ENCODE data around the gene MPP4. TPM values are rescaled to one million over a fixed set of nuclear protein-coding genes. Genes with fewer than 3 reads are reported as not detected.

MPP4 gene
- polyA plus RNA-seq, 1 experiment: 3.8 TPM

DNA sequence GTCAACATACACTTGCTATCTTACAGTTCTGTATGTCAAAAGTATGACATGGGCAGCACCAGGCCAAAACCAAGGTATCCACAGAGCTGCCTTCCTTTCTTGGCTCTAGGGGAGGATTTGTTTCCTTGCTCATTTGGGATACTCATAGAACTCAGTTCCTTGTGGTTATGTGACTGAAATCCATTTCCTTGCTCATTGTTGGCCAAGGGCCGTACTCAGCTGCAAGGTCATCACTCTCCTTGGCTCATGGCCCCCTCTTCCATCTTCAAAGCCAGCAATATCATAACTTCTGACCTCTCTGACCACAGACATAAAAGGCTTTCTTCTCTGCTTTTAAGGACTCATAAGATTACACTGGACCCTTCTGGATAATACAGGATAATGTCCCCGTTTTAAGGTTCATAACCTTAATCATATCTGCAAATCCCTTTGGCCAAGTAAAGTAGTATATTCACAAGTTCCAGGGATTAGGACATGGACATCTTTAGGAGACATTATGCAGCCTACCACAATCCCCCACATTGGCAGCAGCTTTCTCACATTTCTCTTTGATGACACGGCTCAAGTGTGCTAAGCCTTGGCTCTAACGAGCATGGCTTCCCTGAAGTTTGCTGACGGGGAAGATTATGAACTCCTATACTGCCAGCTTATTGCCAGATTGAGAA is 76.0 kb downstream of the MPP4 start:
- no peak for DNase-seq (ENCODE audit: low read depth)
- Histone ChIP-seq H3K36me3 (ENCODE audit: control insufficient read depth, insufficient read depth, low read length) (no peaks in the 10 kb centered on the region; the same call in 1 of the 2 replicates), H3K27me3 (ENCODE audit: control insufficient read depth, insufficient read depth, low read length) (no peaks in the 10 kb centered on the region), H3K4me3 (ENCODE audit: low read depth, low read length) (no peak overlapping the region)
- CTCF ChIA-PET: interaction anchor here (0.7 to 1.7 kb wide), 7 partner anchors 9 to 390 kb away, joined by 3 to 4 read pairs (median 3); no protein-coding TSS in a partner anchor
- TF ChIP-seq, protein P1, sequence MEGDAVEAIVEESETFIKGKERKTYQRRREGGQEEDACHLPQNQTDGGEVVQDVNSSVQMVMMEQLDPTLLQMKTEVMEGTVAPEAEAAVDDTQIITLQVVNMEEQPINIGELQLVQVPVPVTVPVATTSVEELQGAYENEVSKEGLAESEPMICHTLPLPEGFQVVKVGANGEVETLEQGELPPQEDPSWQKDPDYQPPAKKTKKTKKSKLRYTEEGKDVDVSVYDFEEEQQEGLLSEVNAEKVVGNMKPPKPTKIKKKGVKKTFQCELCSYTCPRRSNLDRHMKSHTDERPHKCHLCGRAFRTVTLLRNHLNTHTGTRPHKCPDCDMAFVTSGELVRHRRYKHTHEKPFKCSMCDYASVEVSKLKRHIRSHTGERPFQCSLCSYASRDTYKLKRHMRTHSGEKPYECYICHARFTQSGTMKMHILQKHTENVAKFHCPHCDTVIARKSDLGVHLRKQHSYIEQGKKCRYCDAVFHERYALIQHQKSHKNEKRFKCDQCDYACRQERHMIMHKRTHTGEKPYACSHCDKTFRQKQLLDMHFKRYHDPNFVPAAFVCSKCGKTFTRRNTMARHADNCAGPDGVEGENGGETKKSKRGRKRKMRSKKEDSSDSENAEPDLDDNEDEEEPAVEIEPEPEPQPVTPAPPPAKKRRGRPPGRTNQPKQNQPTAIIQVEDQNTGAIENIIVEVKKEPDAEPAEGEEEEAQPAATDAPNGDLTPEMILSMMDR (IDR thresholded peaks at IDR 0.05; ENCODE audit: insufficient read depth, low read depth, low read length): no peak
- POLR2A ChIA-PET: no interaction called here

DNA sequence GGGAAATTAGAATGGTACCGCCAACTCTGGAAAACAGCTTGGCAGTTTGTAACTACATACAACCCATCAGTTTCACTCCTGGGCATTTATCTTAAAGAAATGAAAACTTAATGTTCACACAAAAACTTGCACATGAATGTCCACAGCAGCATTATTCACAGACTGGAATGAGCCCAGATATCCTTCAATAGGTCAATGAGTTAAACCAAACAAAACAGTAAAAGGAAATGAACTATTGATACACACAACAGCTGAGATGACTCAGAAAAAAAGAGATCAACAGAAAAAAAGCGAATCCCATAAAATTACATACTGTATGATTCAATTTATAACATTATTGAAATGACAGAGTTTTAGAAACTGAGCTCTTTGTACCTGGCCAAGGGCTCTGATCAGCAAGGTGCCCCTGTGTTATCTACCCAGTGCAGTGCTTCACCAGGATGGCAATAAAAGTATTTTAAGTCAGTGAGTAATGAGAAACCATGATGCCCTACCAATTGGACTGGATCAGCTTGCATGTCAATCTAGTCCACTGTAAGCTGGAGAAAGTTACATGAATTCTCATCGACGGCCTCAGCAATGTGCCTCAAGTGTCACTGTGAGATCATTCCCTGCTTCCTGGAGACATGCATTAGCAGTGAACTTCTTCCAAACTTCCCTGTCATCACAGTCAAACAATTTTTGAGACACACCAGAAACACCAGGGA is 77.0 kb downstream of the MPP4 start:
- ChIA-PET POLR2A (no interaction called here), CTCF (interaction anchor here (1.2 to 1.6 kb wide), 2 partner anchors 10 to 21 kb away, joined by 3 to 4 read pairs; no protein-coding TSS in a partner anchor)
- DNase-seq (ENCODE audit: low read depth): no peak
- TF ChIP-seq, protein P1 (IDR thresholded peaks at IDR 0.05; ENCODE audit: insufficient read depth, low read depth, low read length): no peak
- no peak overlapping the region for H3K4me3 ChIP-seq (ENCODE audit: low read depth, low read length)
- no peaks in the 10 kb centered on the region for H3K36me3 ChIP-seq (ENCODE audit: control insufficient read depth, insufficient read depth, low read length)
- no peaks in the 10 kb centered on the region for H3K27me3 ChIP-seq (ENCODE audit: control insufficient read depth, insufficient read depth, low read length)

DNA sequence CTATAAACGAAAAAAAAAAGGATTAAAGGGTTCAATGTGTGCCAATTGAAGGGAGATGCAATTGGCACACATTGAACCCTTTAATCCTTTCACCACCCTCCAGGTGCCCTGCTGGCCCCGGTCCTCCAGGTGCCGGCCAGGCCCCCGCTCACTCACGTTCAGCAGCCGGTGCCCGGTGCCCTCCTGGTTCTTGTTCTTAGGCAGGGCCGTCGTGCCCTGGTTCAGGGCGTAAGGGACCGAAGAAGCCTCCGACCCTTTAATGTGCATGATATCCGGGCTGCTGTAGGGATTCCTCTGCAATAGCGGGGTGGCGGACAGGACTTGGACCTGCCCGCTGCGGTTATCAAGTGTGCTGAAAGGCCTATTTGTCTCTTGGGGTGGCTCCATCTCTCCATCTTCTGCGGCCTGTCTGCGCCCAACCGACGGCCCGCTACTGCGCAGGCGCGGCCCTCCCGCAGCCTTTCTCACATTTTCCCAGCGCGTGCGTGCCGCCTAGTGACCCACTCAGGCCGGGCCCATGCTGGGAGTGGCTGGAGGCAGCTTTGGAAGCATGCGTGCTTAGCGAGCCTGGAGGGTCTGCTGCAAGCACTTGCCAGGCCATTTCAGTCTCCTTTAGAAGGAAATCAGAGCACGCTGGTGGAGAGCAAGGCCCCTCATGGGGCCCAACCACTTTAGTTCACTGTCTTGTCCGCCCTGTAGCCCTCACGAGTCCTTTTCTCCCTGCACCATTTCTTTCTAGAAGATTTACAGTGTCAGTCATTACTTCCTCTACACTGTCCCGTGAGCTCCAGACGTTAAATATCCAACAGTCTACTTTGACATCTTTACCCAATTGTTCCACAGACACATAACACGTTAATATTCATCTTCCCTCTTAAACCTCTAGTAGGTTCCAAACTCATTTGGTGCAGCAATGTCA is 79.4 kb downstream of the MPP4 start:
- DNase-seq (ENCODE audit: low read depth): no peak

DNA sequence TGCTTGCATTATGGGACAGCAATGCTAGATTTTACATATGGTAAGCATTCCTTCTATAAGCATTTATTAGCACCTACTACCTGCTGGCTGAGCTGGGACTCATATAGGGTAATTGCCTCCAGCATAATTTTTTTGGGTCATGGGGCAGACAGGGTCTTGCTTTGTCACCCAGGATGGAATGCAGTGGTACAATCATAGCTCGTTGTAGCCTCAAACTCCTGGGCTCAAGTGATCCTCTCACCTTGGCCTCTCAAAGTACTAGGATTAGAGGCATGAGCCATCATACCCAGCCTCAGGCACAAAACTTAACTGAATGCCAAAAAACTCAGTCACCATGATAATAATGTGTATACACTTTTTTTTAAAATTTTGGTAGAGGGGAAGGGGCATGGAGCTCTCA is 90.4 kb downstream of the MPP4 start:
- DNase-seq (ENCODE audit: low read depth): no peak
- Histone ChIP-seq H3K4me3 (ENCODE audit: low read depth, low read length) (no peak overlapping the region), H3K36me3 (ENCODE audit: control insufficient read depth, insufficient read depth, low read length) (no peaks in the 10 kb centered on the region), H3K27me3 (ENCODE audit: control insufficient read depth, insufficient read depth, low read length) (no peaks in the 10 kb centered on the region)
- ChIA-PET CTCF (no interaction called here), POLR2A (no interaction called here)
- TF ChIP-seq, protein P1 (IDR thresholded peaks at IDR 0.05; ENCODE audit: insufficient read depth, low read depth, low read length): no peak

More for the DNA sequence above, 79.4 kb downstream of the MPP4 start:
- Histone ChIP-seq H3K36me3 (ENCODE audit: control insufficient read depth, insufficient read depth, low read length) (no peaks in the 10 kb centered on the region), H3K27me3 (ENCODE audit: control insufficient read depth, insufficient read depth, low read length) (no peaks in the 10 kb centered on the region), H3K4me3 (ENCODE audit: low read depth, low read length) (peak overlapping the region; percentile 10)
- TF ChIP-seq, protein P1 (IDR thresholded peaks at IDR 0.05; ENCODE audit: insufficient read depth, low read depth, low read length): peak; percentile 61
- POLR2A ChIA-PET: interaction anchor here (0.6 kb wide), 1 partner anchor 38 kb away, joined by 4 read pairs; no protein-coding TSS in a partner anchor
- CTCF ChIA-PET: interaction anchor here (1.3 to 1.8 kb wide), 2 partner anchors 153 to 167 kb away, joined by 3 read pairs; no protein-coding TSS in a partner anchor
